HepG2 (cell line): ENCODE data around the gene NAV2. TPM values are rescaled to one million over a fixed set of nuclear protein-coding genes. Genes with fewer than 3 reads are reported as not detected.

Experiments
- ATAC-seq: fragments of 200-7000 bp; cut with Tn5 transposase; 3 replicates; pipeline ENCODE4 v1.9.1; 2020; ENCODE audit warnings: mild to moderate bottlenecking, moderate library complexity
- BruUV-seq: library from RNA; stranded (reverse); fragments of 400-500 nt; replicated peaks from 2 replicates; lab custom pipeline; 2021; lab: Mats Ljungman, UMichigan
- CTCF ChIA-PET: fragments of 300-600 bp; formaldehyde crosslinking; extraction: SDS; loops from one replicate; lab custom pipeline; 2021; ENCODE audit warnings: low total read pairs, inconsistent platforms, low intra/inter-chr PET ratio; lab: Yijun Ruan, JAX
- POLR2A ChIA-PET: fragments of 350-600 bp; sonication (Branson Sonifier 250); formaldehyde crosslinking; loops from one replicate; lab custom pipeline; 2020; ENCODE audit warnings: antibody characterized with exemption, inconsistent platforms; lab: Yijun Ruan, JAX
- DNase-seq: peaks from one replicate; pipeline ENCODE4 v3.0.0-alpha.2; 2015; ENCODE audit warnings: low spot score
- FAIRE-seq: peaks from 3 replicates; lab custom pipeline; 2011; peaks lifted over from hg19 to GRCh38; lab: Jason Lieb, UNC
- H2AFZ ChIP-seq: one replicate; pipeline ENCODE4 v1.6.1; 2011; ENCODE audit warnings: low read length, inconsistent platforms
- H3K27ac ChIP-seq: fragments of 300-600 bp; 3 replicates; pipeline ENCODE4 v1.8.0; 2011; ENCODE audit warnings: mixed run types, mild to moderate bottlenecking, mixed read lengths, low read length, inconsistent platforms; ENCODE audit not compliant: insufficient read depth; ENCODE audit errors: extremely low read length
- H3K27me3 ChIP-seq, 2 experiments: fragments of 200-600 bp in 1 of 2; 2 replicates in 1 of 2; 3 replicates in 1 of 2; pipeline versions ENCODE4 v1.6.0 to v1.8.0; 2011; ENCODE audit warnings: low read length in 2 of 2, mild to moderate bottlenecking in 2 of 2, moderate library complexity in 2 of 2, inconsistent platforms in 1 of 2; ENCODE audit not compliant: insufficient read depth in 2 of 2, control insufficient read depth in 1 of 2
- H3K36me3 ChIP-seq, 2 experiments: fragments of 200-600 bp in 1 of 2; replicated peaks in 1 of 2; 2 replicates in 1 of 2; 3 replicates in 1 of 2; pipeline versions ENCODE4 v1.5.1 to v1.8.0; 2011; ENCODE audit warnings: low read length in 2 of 2, inconsistent platforms in 1 of 2; ENCODE audit not compliant: insufficient read depth in 2 of 2, control insufficient read depth in 1 of 2
- H3K4me1 ChIP-seq: 2 replicates; pipeline ENCODE4 v1.5.1; 2012; ENCODE audit warnings: low read length, inconsistent platforms; ENCODE audit not compliant: insufficient read depth
- H3K4me2 ChIP-seq: 2 replicates; pipeline ENCODE4 v1.6.0; 2011; ENCODE audit warnings: low read depth, low read length, inconsistent platforms
- H3K4me3 ChIP-seq, 3 experiments: fragments of 200-600 bp in 1 of 3; sonication (generic), shearing (Covaris generic) in 1 of 3; replicated peaks in 1 of 3; 2 replicates each; pipeline ENCODE4 v1.5.1; 2011 to 2016; ENCODE audit warnings: low read length in 3 of 3, inconsistent platforms in 2 of 3, low read depth in 2 of 3, mild to moderate bottlenecking in 2 of 3, control low read depth in 1 of 3, mixed read lengths in 1 of 3; ENCODE audit not compliant: insufficient read depth in 1 of 3
- H3K79me2 ChIP-seq: one replicate; pipeline ENCODE4 v1.6.1; 2011; ENCODE audit warnings: low read length, inconsistent platforms; ENCODE audit not compliant: insufficient read depth
- H3K9ac ChIP-seq: 2 replicates; pipeline ENCODE4 v1.6.0; 2011; ENCODE audit warnings: mild to moderate bottlenecking, low read depth, low read length, inconsistent platforms; ENCODE audit not compliant: insufficient read depth
- H3K9me3 ChIP-seq: 2 replicates; pipeline ENCODE4 v1.5.1; 2012; ENCODE audit warnings: mild to moderate bottlenecking, low read length
- H4K20me1 ChIP-seq: 2 replicates; pipeline ENCODE4 v1.6.0; 2011; ENCODE audit warnings: inconsistent platforms, mild to moderate bottlenecking, low read length, moderate library complexity; ENCODE audit not compliant: insufficient read depth
- GATA4 ChIP-seq: sonication (generic); IDR thresholded peaks from 2 replicates; pipeline ENCODE4 v1.6.1; 2016; ENCODE audit warnings: antibody characterized with exemption, low read depth, borderline replicate concordance
- GMEB2 ChIP-seq: IDR thresholded peaks from 2 replicates; pipeline ENCODE4 v1.6.1; 2016; ENCODE audit warnings: missing biosample characterization, missing genetic modification reagents, low read depth
- HOXD1 ChIP-seq: sonication (generic); formaldehyde crosslinking; IDR thresholded peaks from 2 replicates; pipeline ENCODE4 v1.5.0; 2020; ENCODE audit warnings: missing genetic modification reagents
- MED8 ChIP-seq: sonication (generic); formaldehyde crosslinking; IDR thresholded peaks from 2 replicates; pipeline ENCODE4 v1.8.1; 2023; ENCODE audit warnings: mild to moderate bottlenecking, missing genetic modification reagents; ENCODE audit not compliant: insufficient replicate concordance
- NFE2L2 ChIP-seq: fragments of 150-350 bp; IDR thresholded peaks from 2 replicates; pipeline ENCODE4 v1.6.1; 2014; ENCODE audit warnings: low read length
- RARA ChIP-seq: IDR thresholded peaks from 2 replicates; pipeline ENCODE4 v1.6.1; 2016; ENCODE audit warnings: missing genetic modification reagents, missing compliant biosample characterization
- RFX3 ChIP-seq: IDR thresholded peaks from 2 replicates; pipeline ENCODE4 v1.6.1; 2016; ENCODE audit warnings: missing biosample characterization, missing genetic modification reagents
- SP4 ChIP-seq: sonication (generic); formaldehyde crosslinking; IDR thresholded peaks from 2 replicates; pipeline ENCODE4 v1.8.1; 2023; ENCODE audit warnings: mild to moderate bottlenecking, missing genetic modification reagents
- TEAD3 ChIP-seq: optimal IDR thresholded peaks from 2 replicates; pipeline ENCODE3; 2016; ENCODE audit warnings: borderline replicate concordance
- TFDP2 ChIP-seq: sonication (generic); formaldehyde crosslinking; IDR thresholded peaks from 2 replicates; pipeline ENCODE4 v1.4.0; 2020; ENCODE audit warnings: missing genetic modification reagents
- XRCC5 ChIP-seq: fragments of 200-400 bp; formaldehyde crosslinking; optimal IDR thresholded peaks from 2 replicates; pipeline ENCODE3; 2017; ENCODE audit warnings: mild to moderate bottlenecking, low read length
- ZFY ChIP-seq: sonication (generic); formaldehyde crosslinking; IDR thresholded peaks from 2 replicates; pipeline ENCODE4 v1.4.0; 2020; ENCODE audit warnings: missing genetic modification reagents
- ZNF225 ChIP-seq: sonication (generic); formaldehyde crosslinking; IDR thresholded peaks from 2 replicates; pipeline ENCODE4 v1.4.0; 2020; ENCODE audit warnings: mild to moderate bottlenecking, missing genetic modification reagents
- ZNF3 ChIP-seq: IDR thresholded peaks from 2 replicates; pipeline ENCODE4 v1.7.0; 2017; ENCODE audit warnings: inconsistent platforms
- ZNF589 ChIP-seq: sonication (generic); formaldehyde crosslinking; conservative IDR thresholded peaks from 2 replicates; pipeline ENCODE4 v1.8.0; 2022; ENCODE audit warnings: mild to moderate bottlenecking, moderate library complexity, missing genetic modification reagents
- ZNF619 ChIP-seq: sonication (generic); formaldehyde crosslinking; IDR thresholded peaks from 2 replicates; pipeline ENCODE4 v1.4.0; 2020; ENCODE audit warnings: mild to moderate bottlenecking, missing genetic modification reagents
- ZNF75D ChIP-seq: sonication (generic); formaldehyde crosslinking; IDR thresholded peaks from 2 replicates; pipeline ENCODE4 v1.8.1; 2023; ENCODE audit warnings: missing genetic modification reagents, mild to moderate bottlenecking, borderline replicate concordance
- ZNF761 ChIP-seq: sonication (generic); formaldehyde crosslinking; conservative IDR thresholded peaks from 2 replicates; pipeline ENCODE4 v1.4.0; 2020; ENCODE audit warnings: mild to moderate bottlenecking, missing genetic modification reagents
- WGBS: methylation state at CpG from one replicate; pipeline ENCODE4 v1.1.6; 2017; ENCODE audit warnings: low lambda C conversion rate; 5-methylcytosine and 5-hydroxymethylcytosine counted together
- in situ Hi-C: cut with HindIII; loops from 2 replicates; pipeline ENCODE4 v1.10.0; 2017; ENCODE audit warnings: low pct_unique_long_range_greater_than_20kb; ENCODE audit not compliant: extremely low pct_ligation_motif_present
- intact Hi-C: fragments of 100-400 bp; cut with micrococcal nuclease; formaldehyde crosslinking; loops from one replicate; pipeline ENCODE4 v1.10.0; 2022; ENCODE audit not compliant: unreplicated experiment
- polyA plus RNA-seq, 8 experiments: library from polyadenylated mRNA; depleted of rRNA in 3 of 8; stranded (reverse) in 7 of 8; unstranded in 1 of 8; fragments of >200 nt; fragmentation: Illumina TruSeq in 4 of 8; extraction: Trizol in 4 of 8; gene quantifications; 2 replicates each; pipeline versions ENCODE4 v1.2.1 to v1.2.3, GENCODE V29; 2011 to 2016; ENCODE audit warnings: low read depth in 4 of 8, missing spikeins in 1 of 8, mixed read lengths in 1 of 8; ENCODE audit not compliant: insufficient read depth in 1 of 8
- total RNA-seq, 5 experiments: library from RNA; depleted of rRNA; stranded (reverse); fragments of >200 nt; fragmentation: Illumina TruSeq; extraction: Trizol; gene quantifications; 2 replicates each; pipeline ENCODE4 v1.2.3, GENCODE V29; 2016; ENCODE audit warnings: low read depth in 1 of 5
- TF ChIP-seq, protein P1 (sequence below): sonication (generic); formaldehyde crosslinking; IDR thresholded peaks from 2 replicates; pipeline ENCODE4 v1.4.0; 2020; ENCODE audit warnings: missing genetic modification reagents, borderline replicate concordance
- TF ChIP-seq, protein P2 (sequence below): sonication (generic); formaldehyde crosslinking; IDR thresholded peaks from 2 replicates; pipeline ENCODE4 v1.4.0; 2020; ENCODE audit warnings: missing genetic modification reagents, mild to moderate bottlenecking, borderline replicate concordance

The NAV2 gene
- total and polyA plus RNA-seq, 2 of the 13 experiments (the other 11 are each of a cell fraction or from before 2014, with no cell fraction given): 9.3 to 34.6 TPM

GRCh38 chr11:19962801-19963175 is 250.2 kb downstream of the NAV2 start:
- Histone ChIP-seq H3K36me3 (no peaks in the 10 kb centered on the region), H3K9ac (no peak overlapping the region), H3K4me2 (no peak overlapping the region), H3K27ac (no peak overlapping the region), H3K79me2 (no peaks in the 10 kb centered on the region), H3K4me1 (peaks cover 18% of the 10 kb centered on the region), H3K4me3 (no peak overlapping the region), H3K27me3 (no peaks in the 10 kb centered on the region), H3K9me3 (no peaks in the 10 kb centered on the region), H4K20me1 (no peaks in the 10 kb centered on the region), H2AFZ (no peak overlapping the region)
- CTCF ChIA-PET: no interaction called here
- no peak for TF ChIP-seq HOXD1 (CRISPR knock-in tag)
- TF ChIP-seq ZNF589 (CRISPR knock-in tag): no peak
- no peak for TF ChIP-seq MED8 (CRISPR knock-in tag)
- TF ChIP-seq ZFY (CRISPR knock-in tag): no peak
- no peak for TF ChIP-seq ZNF619 (CRISPR knock-in tag)
- TF ChIP-seq, protein P1, sequence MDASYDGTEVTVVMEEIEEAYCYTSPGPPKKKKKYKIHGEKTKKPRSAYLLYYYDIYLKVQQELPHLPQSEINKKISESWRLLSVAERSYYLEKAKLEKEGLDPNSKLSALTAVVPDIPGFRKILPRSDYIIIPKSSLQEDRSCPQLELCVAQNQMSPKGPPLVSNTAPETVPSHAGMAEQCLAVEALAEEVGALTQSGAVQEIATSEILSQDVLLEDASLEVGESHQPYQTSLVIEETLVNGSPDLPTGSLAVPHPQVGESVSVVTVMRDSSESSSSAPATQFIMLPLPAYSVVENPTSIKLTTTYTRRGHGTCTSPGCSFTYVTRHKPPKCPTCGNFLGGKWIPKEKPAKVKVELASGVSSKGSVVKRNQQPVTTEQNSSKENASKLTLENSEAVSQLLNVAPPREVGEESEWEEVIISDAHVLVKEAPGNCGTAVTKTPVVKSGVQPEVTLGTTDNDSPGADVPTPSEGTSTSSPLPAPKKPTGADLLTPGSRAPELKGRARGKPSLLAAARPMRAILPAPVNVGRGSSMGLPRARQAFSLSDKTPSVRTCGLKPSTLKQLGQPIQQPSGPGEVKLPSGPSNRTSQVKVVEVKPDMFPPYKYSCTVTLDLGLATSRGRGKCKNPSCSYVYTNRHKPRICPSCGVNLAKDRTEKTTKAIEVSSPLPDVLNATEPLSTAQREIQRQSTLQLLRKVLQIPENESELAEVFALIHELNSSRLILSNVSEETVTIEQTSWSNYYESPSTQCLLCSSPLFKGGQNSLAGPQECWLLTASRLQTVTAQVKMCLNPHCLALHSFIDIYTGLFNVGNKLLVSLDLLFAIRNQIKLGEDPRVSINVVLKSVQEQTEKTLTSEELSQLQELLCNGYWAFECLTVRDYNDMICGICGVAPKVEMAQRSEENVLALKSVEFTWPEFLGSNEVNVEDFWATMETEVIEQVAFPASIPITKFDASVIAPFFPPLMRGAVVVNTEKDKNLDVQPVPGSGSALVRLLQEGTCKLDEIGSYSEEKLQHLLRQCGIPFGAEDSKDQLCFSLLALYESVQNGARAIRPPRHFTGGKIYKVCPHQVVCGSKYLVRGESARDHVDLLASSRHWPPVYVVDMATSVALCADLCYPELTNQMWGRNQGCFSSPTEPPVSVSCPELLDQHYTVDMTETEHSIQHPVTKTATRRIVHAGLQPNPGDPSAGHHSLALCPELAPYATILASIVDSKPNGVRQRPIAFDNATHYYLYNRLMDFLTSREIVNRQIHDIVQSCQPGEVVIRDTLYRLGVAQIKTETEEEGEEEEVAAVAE (CRISPR knock-in tag): no peak
- TF ChIP-seq, protein P2, sequence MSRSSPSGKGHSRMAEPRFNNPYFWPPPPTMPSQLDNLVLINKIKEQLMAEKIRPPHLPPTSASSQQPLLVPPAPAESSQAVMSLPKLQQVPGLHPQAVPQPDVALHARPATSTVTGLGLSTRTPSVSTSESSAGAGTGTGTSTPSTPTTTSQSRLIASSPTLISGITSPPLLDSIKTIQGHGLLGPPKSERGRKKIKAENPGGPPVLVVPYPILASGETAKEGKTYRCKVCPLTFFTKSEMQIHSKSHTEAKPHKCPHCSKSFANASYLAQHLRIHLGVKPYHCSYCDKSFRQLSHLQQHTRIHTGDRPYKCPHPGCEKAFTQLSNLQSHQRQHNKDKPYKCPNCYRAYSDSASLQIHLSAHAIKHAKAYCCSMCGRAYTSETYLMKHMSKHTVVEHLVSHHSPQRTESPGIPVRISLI (CRISPR knock-in tag): no peak
- TF ChIP-seq GMEB2 (CRISPR knock-in tag): no peak
- TF ChIP-seq RARA (CRISPR knock-in tag): no peak
- no peak for TF ChIP-seq SP4 (CRISPR knock-in tag)
- no peak for TF ChIP-seq GATA4
- no peak for TF ChIP-seq ZNF75D (CRISPR knock-in tag)
- TF ChIP-seq RFX3 (CRISPR knock-in tag): no peak
- no peak for TF ChIP-seq TFDP2 (CRISPR knock-in tag)
- TF ChIP-seq XRCC5: no peak
- TF ChIP-seq ZNF761 (CRISPR knock-in tag): no peak
- no peak for TF ChIP-seq ZNF225 (CRISPR knock-in tag)
- TF ChIP-seq NFE2L2: no peak
- no peak for TF ChIP-seq TEAD3 (CRISPR knock-in tag)
- no peak for TF ChIP-seq ZNF3
- no TSS peak for BruUV-seq
- in situ Hi-C loops: no loop called here
- FAIRE-seq: no peak
- WGBS: 76% methylated on average over 4 of the region's 4 CpGs
- POLR2A ChIA-PET: interaction anchor here (1.1 to 1.7 kb wide), 4 partner anchors 9 to 51 kb away, joined by 3 to 14 read pairs (median 6); no protein-coding TSS in a partner anchor
- no peak for ATAC-seq
- intact Hi-C loops: no loop called here
- DNase-seq: no peak
